Gastrocnemius medialis (tissue), 4 donors: ENCODE results near the gene NKD2. TPM values are rescaled to one million over a fixed set of nuclear protein-coding genes. Genes with fewer than 3 reads are reported as not detected.

Experiments used
- ATAC-seq, 2 donors: fragments of 150-250 bp; one replicate each; pipeline ENCODE4 v1.9.1; 2016
- DNase-seq, 2 donors: peaks; one replicate each; pipeline ENCODE4 v3.0.0-alpha.2; 2019
- H3K27ac ChIP-seq, 4 donors: fragments of 200-600 bp; sonication (generic); 1 replicate in 1 of 4; 2 replicates in 3 of 4; pipeline ENCODE4 v1.5.1; 2016 to 2018; ENCODE audit warnings: mild to moderate bottlenecking in 2 of 4, moderate library complexity in 1 of 4
- H3K27me3 ChIP-seq, 3 donors: fragments of 200-600 bp; sonication (generic) in 2 of 3; 1 replicate in 1 of 3; 2 replicates in 2 of 3; pipeline versions ENCODE4 v1.5.1 to v1.6.0; 2016 to 2019; ENCODE audit warnings: mild to moderate bottlenecking in 1 of 3, moderate library complexity in 1 of 3
- H3K36me3 ChIP-seq, 2 donors: fragments of 200-600 bp; sonication (generic) in 1 of 2; one replicate each; pipeline ENCODE4 v1.5.1; 2017 to 2018
- H3K4me1 ChIP-seq, 2 donors: fragments of 200-600 bp; sonication (generic) in 1 of 2; one replicate each; pipeline ENCODE4 v1.5.1; 2016 to 2017; ENCODE audit warnings: mild to moderate bottlenecking in 2 of 2
- H3K4me3 ChIP-seq, 4 donors: fragments of 200-600 bp; sonication (generic) in 3 of 4; 1 replicate in 1 of 4; 2 replicates in 3 of 4; pipeline ENCODE4 v1.5.1; 2016 to 2019; ENCODE audit warnings: mild to moderate bottlenecking in 2 of 4
- H3K9me3 ChIP-seq, 3 donors: fragments of 200-600 bp; sonication (generic) in 2 of 3; 1 replicate in 1 of 3; 2 replicates in 2 of 3; pipeline ENCODE4 v1.5.1; 2016 to 2019
- POLR2A ChIP-seq, 2 donors: fragments of 450-650 bp; IDR thresholded peaks; one replicate each; pipeline ENCODE4 v1.6.1; 2017; ENCODE audit warnings: antibody characterized with exemption in 2 of 2, mild to moderate bottlenecking in 2 of 2, moderate library complexity in 2 of 2
- in situ Hi-C, 4 donors: fragments of 200-750 bp; cut with MboI; loops; one replicate each; pipeline versions ENCODE4 v1.15.0 to v1.8.0; 2017; ENCODE audit warnings: low sequenced_read_pairs in 4 of 4
- intact Hi-C: fragments of 100-400 bp; cut with DNase I; formaldehyde crosslinking; loops from one replicate; pipeline ENCODE4 v1.15.1; 2023; ENCODE audit warnings: low total_unique reads
- total RNA-seq, 4 donors: library from RNA; depleted of rRNA; stranded (reverse); fragments of >200 nt; gene quantifications; one replicate each; pipeline versions ENCODE4 v1.1.0 to v1.2.3, GENCODE V29; 2016
- TF ChIP-seq, protein P1 (sequence below), 5 experiments: fragments of 450-650 bp in 3 of 5; fragments of 200-600 bp in 2 of 5; sonication (generic) in 2 of 5; IDR thresholded peaks in 4 of 5; conservative IDR thresholded peaks in 1 of 5; 1 replicate in 4 of 5; 2 replicates in 1 of 5; pipeline ENCODE4 v1.5.1; 2016 to 2019; ENCODE audit warnings: antibody characterized with exemption in 5 of 5, mild to moderate bottlenecking in 3 of 5, moderate library complexity in 3 of 5

NKD2 gene
- total RNA-seq, 4 donors from 2014 or later = not detected

DNA sequence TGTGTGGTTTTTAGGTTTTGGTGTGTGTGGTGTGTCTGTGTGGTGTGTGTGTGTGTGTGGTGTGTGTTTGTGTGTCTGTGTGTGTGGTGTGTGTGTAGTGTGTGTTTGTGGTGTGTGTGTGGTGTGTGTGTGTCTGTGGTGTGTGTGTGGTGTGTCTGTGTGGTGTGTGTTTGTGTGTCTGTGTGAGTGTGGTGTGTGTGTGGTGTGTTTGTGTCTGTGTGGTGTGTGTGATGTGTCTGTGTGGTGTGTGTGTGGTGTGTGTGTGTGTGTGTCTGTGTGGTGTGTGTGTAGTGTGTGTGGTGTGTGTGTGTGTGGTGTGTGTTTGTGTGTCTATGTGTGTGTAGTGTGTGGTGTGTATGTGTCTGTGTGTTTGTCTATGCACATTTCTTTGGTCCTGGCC, 25.0 kb upstream of the NKD2 start:
- Histone ChIP-seq H3K27ac (no peak overlapping the region), H3K4me3 (no peak overlapping the region), H3K27me3 (peaks cover 0 to 5% (median under 1%) of the 10 kb centered on the region in 3 donors), H3K36me3 (no peaks in the 10 kb centered on the region), H3K9me3 (no peaks in the 10 kb centered on the region), H3K4me1 (no peaks in the 10 kb centered on the region)
- intact Hi-C loops = no loop called here
- TF ChIP-seq, protein P1, sequence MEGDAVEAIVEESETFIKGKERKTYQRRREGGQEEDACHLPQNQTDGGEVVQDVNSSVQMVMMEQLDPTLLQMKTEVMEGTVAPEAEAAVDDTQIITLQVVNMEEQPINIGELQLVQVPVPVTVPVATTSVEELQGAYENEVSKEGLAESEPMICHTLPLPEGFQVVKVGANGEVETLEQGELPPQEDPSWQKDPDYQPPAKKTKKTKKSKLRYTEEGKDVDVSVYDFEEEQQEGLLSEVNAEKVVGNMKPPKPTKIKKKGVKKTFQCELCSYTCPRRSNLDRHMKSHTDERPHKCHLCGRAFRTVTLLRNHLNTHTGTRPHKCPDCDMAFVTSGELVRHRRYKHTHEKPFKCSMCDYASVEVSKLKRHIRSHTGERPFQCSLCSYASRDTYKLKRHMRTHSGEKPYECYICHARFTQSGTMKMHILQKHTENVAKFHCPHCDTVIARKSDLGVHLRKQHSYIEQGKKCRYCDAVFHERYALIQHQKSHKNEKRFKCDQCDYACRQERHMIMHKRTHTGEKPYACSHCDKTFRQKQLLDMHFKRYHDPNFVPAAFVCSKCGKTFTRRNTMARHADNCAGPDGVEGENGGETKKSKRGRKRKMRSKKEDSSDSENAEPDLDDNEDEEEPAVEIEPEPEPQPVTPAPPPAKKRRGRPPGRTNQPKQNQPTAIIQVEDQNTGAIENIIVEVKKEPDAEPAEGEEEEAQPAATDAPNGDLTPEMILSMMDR (IDR thresholded peaks at IDR 0.05 in 4 of 5, conservative IDR thresholded peaks at IDR 0.05 in 1 of 5) = no peak
- TF ChIP-seq POLR2A (IDR thresholded peaks at IDR 0.05) = no peak
- DNase-seq (no peak), ATAC-seq (no peak)
- in situ Hi-C loops = loop anchor here in 1 of 4 donors (25.0 kb wide), 1 partner anchor 154 kb away; no protein-coding TSS in a partner anchor

DNA sequence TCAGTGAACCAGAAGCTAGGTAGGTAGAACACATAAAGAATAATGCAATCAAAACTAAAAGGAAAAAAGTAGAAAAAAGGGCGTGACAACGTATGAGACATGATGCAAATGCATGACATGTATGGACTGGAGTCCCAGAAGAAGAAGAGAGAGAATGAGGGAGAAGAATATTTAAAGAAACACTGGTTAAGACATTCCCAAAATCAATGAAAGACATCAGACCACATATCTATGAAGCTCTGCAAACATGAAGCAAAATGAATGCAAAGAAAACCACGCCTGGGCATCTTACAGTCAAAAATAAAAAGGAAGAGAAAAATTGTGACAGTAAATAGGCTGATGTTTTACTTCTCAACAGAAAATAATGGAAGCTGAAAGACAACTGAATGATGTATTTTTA, 23.8 kb upstream of the NKD2 start:
- peaks cover 0 to 7% (median 0%) of the 10 kb centered on the region in 3 donors for H3K27me3 ChIP-seq
- intact Hi-C loops = no loop called here
- peaks cover under 1 to 2% of the 10 kb centered on the region in 2 donors for H3K4me1 ChIP-seq
- in situ Hi-C loops = loop anchor here in 1 of 4 donors (25.0 kb wide), 1 partner anchor 153 kb away; no protein-coding TSS in a partner anchor
- TF ChIP-seq, protein P1 (IDR thresholded peaks at IDR 0.05 in 4 of 5, conservative IDR thresholded peaks at IDR 0.05 in 1 of 5) = no peak
- no peak for TF ChIP-seq POLR2A (IDR thresholded peaks at IDR 0.05)
- DNase-seq = no peak
- no peaks in the 10 kb centered on the region for H3K9me3 ChIP-seq
- H3K27ac ChIP-seq = no peak overlapping the region
- no peaks in the 10 kb centered on the region for H3K36me3 ChIP-seq
- H3K4me3 ChIP-seq = no peak overlapping the region
- no peak for ATAC-seq

DNA sequence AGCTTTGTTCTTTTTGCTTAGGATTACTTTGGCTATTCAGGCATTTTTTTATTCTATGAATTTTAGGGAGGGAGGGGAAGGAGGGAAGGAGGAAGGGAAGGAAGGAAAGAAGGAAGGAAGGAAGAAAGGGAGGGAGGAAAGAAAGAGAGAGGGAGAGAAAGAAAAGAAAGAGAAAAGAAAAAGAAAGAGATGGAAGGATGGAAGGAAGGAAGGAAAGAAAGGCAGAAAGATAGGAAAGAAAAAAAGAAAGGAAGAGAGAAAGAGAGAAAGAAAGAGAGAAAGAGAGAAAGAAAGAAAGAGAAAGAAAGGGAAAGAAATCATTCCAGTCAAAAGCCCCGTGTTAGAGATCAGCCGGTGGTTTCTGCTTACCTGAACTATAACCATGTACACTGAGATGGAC, 20.8 kb upstream of the NKD2 start:
- in situ Hi-C loops = loop anchor here in 1 of 4 donors (25.0 kb wide), 1 partner anchor 150 kb away; no protein-coding TSS in a partner anchor
- DNase-seq (no peak), ATAC-seq (no peak)
- no peaks in the 10 kb centered on the region for H3K36me3 ChIP-seq
- no peak for TF ChIP-seq POLR2A (IDR thresholded peaks at IDR 0.05)
- TF ChIP-seq, protein P1 (IDR thresholded peaks at IDR 0.05 in 4 of 5, conservative IDR thresholded peaks at IDR 0.05 in 1 of 5) = no peak
- no peak overlapping the region for H3K27ac ChIP-seq
- no peaks in the 10 kb centered on the region for H3K9me3 ChIP-seq
- intact Hi-C loops = no loop called here
- no peak overlapping the region for H3K4me3 ChIP-seq
- peaks cover 4 to 7% of the 10 kb centered on the region in 2 donors for H3K4me1 ChIP-seq
- peaks cover 0 to 10% (median 4%) of the 10 kb centered on the region in 3 donors for H3K27me3 ChIP-seq

DNA sequence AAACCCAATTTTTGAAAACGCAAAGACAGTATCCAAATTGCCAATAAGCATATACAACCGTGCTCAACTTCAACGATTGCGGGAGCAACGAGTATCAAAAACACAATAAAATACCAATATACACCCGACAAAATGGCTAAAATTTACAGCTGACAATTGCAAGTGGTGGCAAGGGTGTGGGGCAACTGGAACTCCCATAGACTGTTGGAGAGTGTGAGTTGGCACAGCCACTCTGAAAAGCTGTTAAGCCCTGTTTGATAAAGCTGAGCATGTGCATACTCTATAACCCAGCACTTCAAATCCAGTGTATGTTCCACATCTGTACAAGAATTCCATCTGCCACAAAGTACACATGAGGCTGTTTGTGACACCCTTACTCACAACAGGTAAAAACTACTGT, 20.3 kb upstream of the NKD2 start:
- Histone ChIP-seq H3K27me3 (peaks cover 0 to 10% (median 4%) of the 10 kb centered on the region in 3 donors), H3K9me3 (no peaks in the 10 kb centered on the region), H3K4me1 (peaks cover 4 to 7% of the 10 kb centered on the region in 2 donors), H3K27ac (no peak overlapping the region), H3K36me3 (no peaks in the 10 kb centered on the region), H3K4me3 (no peak overlapping the region)
- in situ Hi-C loops (loop anchor here in 1 of 4 donors (25.0 kb wide), 1 partner anchor 149 kb away; no protein-coding TSS in a partner anchor), intact Hi-C loops (no loop called here)
- ATAC-seq (no peak), DNase-seq (no peak)
- TF ChIP-seq POLR2A (IDR thresholded peaks at IDR 0.05) = no peak
- TF ChIP-seq, protein P1 (IDR thresholded peaks at IDR 0.05 in 4 of 5, conservative IDR thresholded peaks at IDR 0.05 in 1 of 5) = no peak
